HG02884 (cell line): ENCODE data around the gene TP53TG5.

Experiments used
- ATAC-seq: cut with Tn5 transposase; IDR thresholded peaks from one replicate; pipeline ENCODE4 v1.9.1; 2021; ENCODE audit warnings: mild to moderate bottlenecking, moderate library complexity; ENCODE audit not compliant: unreplicated experiment

TP53TG5 gene

GRCh38 chr20:45347936-45348778, 30.0 kb downstream of the TP53TG5 start, which contains the start of gene SDC4:
SDC4 (minus strand) TSS chr20:45348424; CDS start chr20:45348384, 40 bp downstream.
- no peak for ATAC-seq

GRCh38 chr20:45347297-45347935, 30.7 kb downstream of the TP53TG5 start:
- no peak for ATAC-seq

GRCh38 chr20:45346851-45347250, 31.3 kb downstream of the TP53TG5 start:
- no peak for ATAC-seq

GRCh38 chr20:45346291-45346718, 31.8 kb downstream of the TP53TG5 start:
- no peak for ATAC-seq

GRCh38 chr20:45345104-45345936, 32.8 kb downstream of the TP53TG5 start:
- no peak for ATAC-seq

- ATAC-seq, result no peak
These were observed 33.8 kb downstream of the TP53TG5 start for GRCh38 chr20:45344168-45344860.

- no peak for ATAC-seq
These were observed 34.5 kb downstream of the TP53TG5 start for GRCh38 chr20:45343532-45344167.

- ATAC-seq, result no peak
These were observed 35.1 kb downstream of the TP53TG5 start for GRCh38 chr20:45342855-45343531.

- ATAC-seq, result no peak
These were observed 35.9 kb downstream of the TP53TG5 start for GRCh38 chr20:45341939-45342854.

- no peak for ATAC-seq
These were observed 36.6 kb downstream of the TP53TG5 start for GRCh38 chr20:45341579-45341938.

- ATAC-seq, result no peak
These were observed 37.2 kb downstream of the TP53TG5 start for GRCh38 chr20:45340951-45341350.

GRCh38 chr20:45340236-45340847, 37.8 kb downstream of the TP53TG5 start:
- no peak for ATAC-seq

- ATAC-seq, result no peak
These were observed 38.3 kb downstream of the TP53TG5 start for GRCh38 chr20:45339799-45340198.

- no peak for ATAC-seq
These were observed 39.0 kb downstream of the TP53TG5 start for GRCh38 chr20:45339084-45339483.

GRCh38 chr20:45338121-45339030, 39.7 kb downstream of the TP53TG5 start:
- ATAC-seq, result no peak

GRCh38 chr20:45337367-45338120, 40.6 kb downstream of the TP53TG5 start:
- ATAC-seq, result no peak
